Chondrocyte (in vitro differentiated cells): ENCODE results near the gene IL17C. TPM values are rescaled to one million over a fixed set of nuclear protein-coding genes. Genes with fewer than 3 reads are reported as not detected.

Experiments used
- DNase-seq: peaks from one replicate; pipeline ENCODE4 v3.0.0; 2021; ENCODE audit warnings: mixed read lengths, low spot score
- H3K27ac Mint-ChIP-seq: one replicate; pipeline ENCODE4 v1.8.0; 2021; ENCODE audit warnings: mild to moderate bottlenecking, moderate library complexity, mixed read lengths; ENCODE audit not compliant: unreplicated experiment
- H3K27me3 Mint-ChIP-seq: 2 replicates; pipeline ENCODE4 v1.8.0; 2021; ENCODE audit warnings: low read depth, mixed read lengths
- H3K36me3 Mint-ChIP-seq: 2 replicates; pipeline ENCODE4 v1.8.0; 2021; ENCODE audit warnings: low read depth, mixed read lengths
- H3K4me1 Mint-ChIP-seq: 2 replicates; pipeline ENCODE4 v1.8.0; 2021; ENCODE audit warnings: low read depth, mild to moderate bottlenecking, mixed read lengths
- H3K4me3 Mint-ChIP-seq: one replicate; pipeline ENCODE4 v1.8.0; 2021; ENCODE audit warnings: mild to moderate bottlenecking, moderate library complexity, mixed read lengths; ENCODE audit not compliant: unreplicated experiment
- H3K9me3 Mint-ChIP-seq: 2 replicates; pipeline ENCODE4 v1.8.0; 2021; ENCODE audit warnings: low read depth, mixed read lengths
- CTCF ChIP-seq: fragments of 200-600 bp; sonication (generic); IDR thresholded peaks from 2 replicates; pipeline ENCODE4 v1.5.0; 2021; ENCODE audit warnings: antibody characterized with exemption, mild to moderate bottlenecking, moderate library complexity
- total RNA-seq: library from RNA; stranded (reverse); gene quantifications from 3 replicates; pipeline ENCODE4 v1.2.1, GENCODE V29; 2021

IL17C gene
- total RNA-seq, 1 donor from 2014 or later, result not detected

- H3K27me3 Mint-ChIP-seq, result no peaks in the 10 kb centered on the region
- no peaks in the 10 kb centered on the region for H3K9me3 Mint-ChIP-seq
- TF ChIP-seq CTCF, result peak; percentile 37
- no peak overlapping the region for H3K4me3 Mint-ChIP-seq
- no peak for DNase-seq
- H3K27ac Mint-ChIP-seq, result no peak overlapping the region
- no peaks in the 10 kb centered on the region for H3K4me1 Mint-ChIP-seq
- peaks cover 2% of the 10 kb centered on the region for H3K36me3 Mint-ChIP-seq
These were observed 34.4 kb downstream of the IL17C start for GRCh38 chr16:88672776-88673175.

GRCh38 chr16:88673716-88674379, 35.5 kb downstream of the IL17C start:
- no peak for DNase-seq
- Mint-ChIP-seq H3K4me3 (no peak overlapping the region), H3K4me1 (no peaks in the 10 kb centered on the region), H3K27ac (no peak overlapping the region), H3K9me3 (no peaks in the 10 kb centered on the region), H3K36me3 (peaks cover 2% of the 10 kb centered on the region), H3K27me3 (no peaks in the 10 kb centered on the region)
- TF ChIP-seq CTCF, result no peak

GRCh38 chr16:88676502-88677242, 38.3 kb downstream of the IL17C start:
- Mint-ChIP-seq H3K9me3 (no peaks in the 10 kb centered on the region), H3K36me3 (peaks cover 2% of the 10 kb centered on the region), H3K4me3 (no peak overlapping the region), H3K27ac (no peak overlapping the region), H3K27me3 (peaks cover 3% of the 10 kb centered on the region), H3K4me1 (no peaks in the 10 kb centered on the region)
- DNase-seq, result no peak
- no peak for TF ChIP-seq CTCF

- H3K4me3 Mint-ChIP-seq, result no peak overlapping the region
These were observed 39.3 kb downstream of the IL17C start for GRCh38 chr16:88677721-88678120.

More at GRCh38 chr16:88677721-88678120, 39.3 kb downstream of the IL17C start:
- Mint-ChIP-seq H3K9me3 (no peaks in the 10 kb centered on the region), H3K27me3 (peaks cover 4% of the 10 kb centered on the region), H3K4me1 (no peaks in the 10 kb centered on the region), H3K27ac (no peak overlapping the region), H3K36me3 (peaks cover 2% of the 10 kb centered on the region)
- DNase-seq, result no peak
- no peak for TF ChIP-seq CTCF
